Small intestine (tissue), 7 donors: ENCODE results near the gene PSD2. TPM values are rescaled to one million over a fixed set of nuclear protein-coding genes. Genes with fewer than 3 reads are reported as not detected.

ENCODE experiments used
- DNase-seq, 2 donors: peaks; one replicate each; pipeline versions ENCODE4 v3.0.0 to v3.0.0-alpha.2; 2013
- FAIRE-seq: peaks from 2 replicates; lab custom pipeline; 2012; peaks lifted over from hg19 to GRCh38; lab: Jason Lieb, UNC
- H3K27ac ChIP-seq, 3 donors: one replicate each; pipeline ENCODE4 v1.5.1; 2013; ENCODE audit warnings: low read length in 2 of 3, mild to moderate bottlenecking in 2 of 3, control low read depth in 1 of 3, inconsistent platforms in 1 of 3, low read depth in 1 of 3, moderate library complexity in 1 of 3
- H3K27me3 ChIP-seq, 3 donors: one replicate each; pipeline ENCODE4 v1.6.1; 2013; ENCODE audit warnings: low read length in 3 of 3, inconsistent platforms in 1 of 3; ENCODE audit not compliant: control insufficient read depth in 3 of 3, insufficient read depth in 3 of 3
- H3K36me3 ChIP-seq, 3 donors: one replicate each; pipeline ENCODE4 v1.6.1; 2013; ENCODE audit warnings: low read length in 3 of 3, inconsistent platforms in 1 of 3, low read depth in 1 of 3, mild to moderate bottlenecking in 1 of 3, moderate library complexity in 1 of 3; ENCODE audit not compliant: control insufficient read depth in 3 of 3, insufficient read depth in 2 of 3
- H3K4me1 ChIP-seq, 3 donors: one replicate each; pipeline ENCODE4 v1.6.1; 2013; ENCODE audit warnings: low read length in 2 of 3, inconsistent platforms in 1 of 3, low read depth in 1 of 3, mild to moderate bottlenecking in 1 of 3, moderate library complexity in 1 of 3; ENCODE audit not compliant: control insufficient read depth in 3 of 3, insufficient read depth in 2 of 3
- H3K4me3 ChIP-seq, 3 donors: one replicate each; pipeline ENCODE4 v1.5.1; 2013; ENCODE audit warnings: low read length in 3 of 3, control low read depth in 1 of 3, inconsistent platforms in 1 of 3, low read depth in 1 of 3, mild to moderate bottlenecking in 1 of 3, moderate library complexity in 1 of 3
- H3K9me3 ChIP-seq, 2 donors: one replicate each; pipeline ENCODE4 v1.6.1; 2013; ENCODE audit warnings: low read depth in 1 of 2, low read length in 1 of 2; ENCODE audit not compliant: control insufficient read depth in 2 of 2, insufficient read depth in 1 of 2
- WGBS, 3 donors: extraction: QIAGEN DNeasy Blood & Tissue Kit; methylation state at CpG; one replicate each; pipeline ENCODE4 v1.1.7; 2013; 5-methylcytosine and 5-hydroxymethylcytosine counted together
- polyA plus RNA-seq, 4 donors: library from polyadenylated mRNA; stranded (reverse) in 3 of 4; unstranded in 1 of 4; fragments of 200-250 nt in 3 of 4; fragments of 120-200 nt in 1 of 4; gene quantifications; one replicate each; pipeline versions ENCODE4 v1.2.1 to v1.2.3, GENCODE V29; 2013
- donor health status: healthy with polysubstance abuse.
- donor health status: control.
- donor health status: control.
- donor health status: Bipolar disorder and iron deficiency.
- donor health status: healthy.

Gene PSD2
- polyA plus RNA-seq, 4 donors = 0.12 to 0.34 TPM; not detected in 2

- WGBS, 3 donors = 51 to 55% (median 52%) methylated on average over 9 of the region's 9 CpGs
- H3K27ac ChIP-seq = peak overlapping the region in 1 of 3 donors; percentile 12
- H3K4me1 ChIP-seq = peaks cover 0 to 2% (median 0%) of the 10 kb centered on the region in 3 donors
Observed at GRCh38 chr5:139869042-139869790, 73.6 kb downstream of the PSD2 start.

GRCh38 chr5:139870677-139871076, 75.1 kb downstream of the PSD2 start:
- 71 to 93% (median 80%) methylated on average over 1 of the region's 1 CpG for WGBS, 3 donors
- Histone ChIP-seq H3K27ac (no peak overlapping the region), H3K36me3 (no peaks in the 10 kb centered on the region), H3K27me3 (peaks cover 0 to 29% (median 0%) of the 10 kb centered on the region in 3 donors), H3K4me1 (peaks cover 0 to 2% (median 0%) of the 10 kb centered on the region in 3 donors), H3K9me3 (no peaks in the 10 kb centered on the region), H3K4me3 (no peak overlapping the region)
- FAIRE-seq (no peak), DNase-seq (no peak)

More at GRCh38 chr5:139869042-139869790, 73.6 kb downstream of the PSD2 start:
- Histone ChIP-seq H3K4me3 (no peak overlapping the region), H3K9me3 (no peaks in the 10 kb centered on the region), H3K36me3 (no peaks in the 10 kb centered on the region), H3K27me3 (peaks cover 0 to 26% (median 0%) of the 10 kb centered on the region in 3 donors)
- DNase-seq (no peak), FAIRE-seq (no peak)

GRCh38 chr5:139871614-139872013, 76.0 kb downstream of the PSD2 start:
- no peak overlapping the region for H3K4me3 ChIP-seq
- peaks cover 0 to 2% (median 0%) of the 10 kb centered on the region in 3 donors for H3K4me1 ChIP-seq
- peaks cover 0 to 25% (median 0%) of the 10 kb centered on the region in 3 donors for H3K27me3 ChIP-seq
- FAIRE-seq = no peak
- H3K9me3 ChIP-seq = no peaks in the 10 kb centered on the region
- no peaks in the 10 kb centered on the region for H3K36me3 ChIP-seq
- 48 to 84% (median 61%) methylated on average over 9 of the region's 9 CpGs for WGBS, 3 donors
- H3K27ac ChIP-seq = no peak overlapping the region
- DNase-seq = no peak

GRCh38 chr5:139872052-139872766, 76.6 kb downstream of the PSD2 start:
- Histone ChIP-seq H3K27me3 (peaks cover 0 to 22% (median 0%) of the 10 kb centered on the region in 3 donors), H3K4me3 (no peak overlapping the region), H3K27ac (no peak overlapping the region), H3K4me1 (peaks cover 0 to 2% (median 0%) of the 10 kb centered on the region in 3 donors), H3K9me3 (no peaks in the 10 kb centered on the region), H3K36me3 (peaks cover 0 to 1% (median 0%) of the 10 kb centered on the region in 3 donors)
- 62 to 73% (median 63%) methylated on average over 9 of the region's 9 CpGs for WGBS, 3 donors
- DNase-seq = no peak
- no peak for FAIRE-seq

GRCh38 chr5:139872851-139873794, 77.5 kb downstream of the PSD2 start:
- WGBS, 3 donors = 54 to 60% (median 55%) methylated on average over 16 of the region's 16 CpGs
- Histone ChIP-seq H3K27ac (no peak overlapping the region), H3K4me3 (no peak overlapping the region), H3K27me3 (peaks cover 0 to 27% (median 0%) of the 10 kb centered on the region in 3 donors), H3K36me3 (peaks cover 0 to 3% (median 0%) of the 10 kb centered on the region in 3 donors), H3K9me3 (no peaks in the 10 kb centered on the region), H3K4me1 (peaks cover 0 to 2% (median 0%) of the 10 kb centered on the region in 3 donors)
- DNase-seq (no peak), FAIRE-seq (no peak)

- Histone ChIP-seq H3K27me3 (peaks cover 0 to 42% (median 0%) of the 10 kb centered on the region in 3 donors), H3K4me1 (peaks cover 0 to 3% (median 0%) of the 10 kb centered on the region in 3 donors), H3K4me3 (no peak overlapping the region), H3K27ac (no peak overlapping the region), H3K36me3 (peaks cover 0 to 3% (median 0%) of the 10 kb centered on the region in 3 donors), H3K9me3 (no peaks in the 10 kb centered on the region)
- FAIRE-seq = no peak
- no peak for DNase-seq
- WGBS, 3 donors = 60 to 92% (median 67%) methylated on average over 2 of the region's 2 CpGs
Observed at GRCh38 chr5:139875957-139876356, 80.3 kb downstream of the PSD2 start.

GRCh38 chr5:139877129-139877597, 81.6 kb downstream of the PSD2 start:
- Histone ChIP-seq H3K27ac (no peak overlapping the region), H3K4me1 (peaks cover 0 to 3% (median 0%) of the 10 kb centered on the region in 3 donors), H3K9me3 (no peaks in the 10 kb centered on the region), H3K36me3 (peaks cover 0 to 3% (median 0%) of the 10 kb centered on the region in 3 donors), H3K27me3 (peaks cover 0 to 43% (median 0%) of the 10 kb centered on the region in 3 donors), H3K4me3 (no peak overlapping the region)
- DNase-seq (no peak), FAIRE-seq (no peak)
- 70 to 77% (median 72%) methylated on average over 6 of the region's 6 CpGs for WGBS, 3 donors
